GM12875 (cell line): ENCODE measurements around the gene ZNF71.

ENCODE experiments used
- H3K4me3 ChIP-seq: one replicate; pipeline ENCODE4 v1.5.1; 2011; ENCODE audit warnings: low read depth, low read length, control low read depth
- CTCF ChIP-seq: IDR thresholded peaks from 2 replicates; pipeline ENCODE4 v1.5.1; 2011; ENCODE audit warnings: low read depth, mild to moderate bottlenecking, control low read depth, inconsistent platforms, low read length, moderate library complexity, borderline replicate concordance; ENCODE audit not compliant: insufficient read depth

Gene ZNF71

GRCh38 chr19:56619121-56619520 lies 24.0 kb downstream of the ZNF71 start:
- no peak for TF ChIP-seq CTCF
- H3K4me3 ChIP-seq, result no peak overlapping the region

GRCh38 chr19:56622374-56622773 lies 27.3 kb downstream of the ZNF71 start:
- TF ChIP-seq CTCF, result no peak

GRCh38 chr19:56623006-56623405 lies 27.9 kb downstream of the ZNF71 start:
- H3K4me3 ChIP-seq, result no peak overlapping the region
- TF ChIP-seq CTCF, result no peak

More at GRCh38 chr19:56622374-56622773, 27.3 kb downstream of the ZNF71 start:
- H3K4me3 ChIP-seq, result no peak overlapping the region

- no peak for TF ChIP-seq CTCF
These were observed 30.6 kb downstream of the ZNF71 start for GRCh38 chr19:56625708-56626107.

GRCh38 chr19:56633021-56633420 lies 37.9 kb downstream of the ZNF71 start:
- no peak for TF ChIP-seq CTCF
- no peak overlapping the region for H3K4me3 ChIP-seq

More at GRCh38 chr19:56625708-56626107, 30.6 kb downstream of the ZNF71 start:
- no peak overlapping the region for H3K4me3 ChIP-seq

GRCh38 chr19:56637976-56638555 lies 43.0 kb downstream of the ZNF71 start:
- no peak overlapping the region for H3K4me3 ChIP-seq
- no peak for TF ChIP-seq CTCF

- no peak overlapping the region for H3K4me3 ChIP-seq
- TF ChIP-seq CTCF, result no peak
These were observed 44.1 kb downstream of the ZNF71 start for GRCh38 chr19:56639217-56639616.
